ENCODE results near the gene PLEKHA1.

DNA sequence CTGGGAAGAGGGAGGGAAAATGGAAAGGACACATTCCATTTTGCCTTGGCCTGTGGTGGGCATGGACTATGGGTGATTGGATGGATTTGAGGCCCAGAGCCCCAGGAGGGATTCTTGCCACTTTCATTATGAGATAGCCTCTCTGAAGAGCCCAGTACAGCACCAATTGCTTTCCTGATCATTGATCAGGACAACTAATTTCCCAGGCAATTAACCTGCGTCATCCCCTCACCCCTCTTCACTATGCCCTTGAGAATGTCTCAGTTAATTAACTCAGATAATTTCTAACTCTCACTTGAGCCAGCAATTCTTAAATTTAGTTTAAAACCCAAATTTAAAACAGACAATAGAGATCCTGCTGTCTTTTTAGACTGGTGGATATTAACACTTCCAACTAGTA is 13.5 kb upstream of the PLEKHA1 start:
- TF ChIP-seq CTCF (IDR thresholded peaks at IDR 0.05; ENCODE audit: insufficient read depth, low read length, poor library complexity, severe bottlenecking) (no peak), EZH2phosphoT487 (conservative IDR thresholded peaks at IDR 0.05; ENCODE audit: low read length) (no peak)

Data from SU-DHL-6 (cell line).